Transverse colon (tissue), 4 donors: ENCODE measurements around the gene PRSS38.

Source experiments
- CTCF ChIP-seq, 5 experiments: fragments of 200-600 bp in 3 of 5; fragments of 450-650 bp in 2 of 5; sonication (generic) in 3 of 5; IDR thresholded peaks; 1 replicate in 2 of 5; 2 replicates in 3 of 5; pipeline ENCODE4 v1.5.1; 2016 to 2017; ENCODE audit warnings: antibody characterized with exemption in 5 of 5, inconsistent platforms in 3 of 5, mild to moderate bottlenecking in 2 of 5, moderate library complexity in 1 of 5
- POLR2A ChIP-seq: fragments of 450-650 bp; IDR thresholded peaks from one replicate; pipeline ENCODE4 v1.6.1; 2016; ENCODE audit warnings: antibody characterized with exemption, mild to moderate bottlenecking, moderate library complexity
- POLR2AphosphoS5 ChIP-seq, 3 donors: sonication (generic); formaldehyde crosslinking; IDR thresholded peaks; one replicate each; pipeline ENCODE4 v1.6.1; 2016; ENCODE audit warnings: antibody characterized with exemption in 3 of 3

DNA sequence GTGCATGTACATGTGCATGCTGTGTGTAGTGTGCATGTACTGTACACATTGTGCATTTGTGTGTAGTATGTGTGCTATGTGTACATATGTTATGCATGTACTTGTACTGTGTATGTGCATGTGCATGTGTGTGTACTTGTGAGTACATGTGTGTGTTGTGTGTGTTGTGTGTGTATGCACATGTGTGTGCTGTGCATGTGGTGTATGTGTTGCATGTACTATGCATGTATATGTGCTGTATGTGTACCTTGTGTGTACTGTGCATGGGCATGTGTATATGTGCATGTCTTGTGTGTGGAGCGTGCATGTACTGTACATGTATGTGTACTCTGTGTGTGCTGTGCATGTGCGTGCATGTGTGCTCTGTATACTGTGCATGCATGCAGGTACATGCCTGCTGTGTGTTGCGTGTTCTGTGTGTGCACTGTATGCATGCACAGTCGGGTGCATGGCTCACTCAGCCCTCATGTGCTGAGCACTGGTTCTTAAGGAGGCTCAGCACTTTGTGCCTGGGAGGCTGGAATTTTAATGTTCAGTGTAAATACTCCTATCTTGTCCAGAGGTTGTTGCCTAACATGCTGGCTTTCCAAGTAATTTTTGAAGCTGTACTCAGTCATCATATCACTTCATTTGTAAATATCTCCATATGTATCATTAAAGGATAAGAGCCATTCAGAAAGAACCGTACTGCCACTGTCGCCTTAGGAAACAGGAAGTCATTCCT, 47.9 kb upstream of the PRSS38 start:
- TF ChIP-seq POLR2A = no peak
- no peak for TF ChIP-seq CTCF (IDR thresholded peaks at IDR 0.05)
- no peak for TF ChIP-seq POLR2AphosphoS5 (IDR thresholded peaks at IDR 0.05)
